Activated B cell treated with CpG ODN at 0.5 μM for 24 hours (primary cell): ENCODE measurements around the gene MPI. TPM values are rescaled to one million over a fixed set of nuclear protein-coding genes. Genes with fewer than 3 reads are reported as not detected.

Source experiments
- ATAC-seq: fragments of 200-7000 bp; cut with Tn5 transposase; one replicate; pipeline ENCODE4 v1.10.0; 2021; ENCODE audit warnings: low read depth, mild to moderate bottlenecking, moderate library complexity
- CTCF ChIA-PET: fragments of 350-600 bp; sonication (Branson Sonifier 250); formaldehyde crosslinking; loops from one replicate; lab custom pipeline; 2021; ENCODE audit warnings: antibody characterized with exemption; lab: Charles Lee
- POLR2A ChIA-PET: fragments of 350-600 bp; sonication (Branson Sonifier 250); formaldehyde crosslinking; loops from one replicate; lab custom pipeline; 2021; ENCODE audit warnings: antibody characterized with exemption; lab: Charles Lee
- DNase-seq: peaks from one replicate; pipeline ENCODE4 v3.0.0; 2022
- H3K27ac Mint-ChIP-seq: one replicate; pipeline ENCODE4 v1.8.0; 2020; ENCODE audit warnings: mixed read lengths
- H3K27me3 Mint-ChIP-seq: one replicate; pipeline ENCODE4 v1.8.0; 2021; ENCODE audit warnings: mixed read lengths
- H3K36me3 Mint-ChIP-seq: one replicate; pipeline ENCODE4 v1.8.0; 2021; ENCODE audit warnings: low read depth, mixed read lengths
- H3K4me1 Mint-ChIP-seq: one replicate; pipeline ENCODE4 v1.8.0; 2021; ENCODE audit warnings: mixed read lengths
- H3K4me3 Mint-ChIP-seq: one replicate; pipeline ENCODE4 v1.8.0; 2020; ENCODE audit warnings: mild to moderate bottlenecking, mixed read lengths
- H3K9me3 Mint-ChIP-seq: one replicate; pipeline ENCODE4 v1.8.0; 2020; ENCODE audit warnings: mixed read lengths
- CTCF ChIP-seq: fragments of 200-600 bp; IDR thresholded peaks from one replicate; pipeline ENCODE4 v1.8.0; 2022; ENCODE audit warnings: antibody characterized with exemption, mild to moderate bottlenecking
- intact Hi-C: fragments of 100-400 bp; cut with micrococcal nuclease; formaldehyde crosslinking; loops from one replicate; pipeline ENCODE4 v1.15.1; 2024
- total RNA-seq: library from RNA; stranded (reverse); gene quantifications from 2 replicates; pipeline ENCODE4 v1.2.3, GENCODE V29; 2022

Gene MPI
- total RNA-seq, 1 donor from 2014 or later = 33.1 TPM

DNA sequence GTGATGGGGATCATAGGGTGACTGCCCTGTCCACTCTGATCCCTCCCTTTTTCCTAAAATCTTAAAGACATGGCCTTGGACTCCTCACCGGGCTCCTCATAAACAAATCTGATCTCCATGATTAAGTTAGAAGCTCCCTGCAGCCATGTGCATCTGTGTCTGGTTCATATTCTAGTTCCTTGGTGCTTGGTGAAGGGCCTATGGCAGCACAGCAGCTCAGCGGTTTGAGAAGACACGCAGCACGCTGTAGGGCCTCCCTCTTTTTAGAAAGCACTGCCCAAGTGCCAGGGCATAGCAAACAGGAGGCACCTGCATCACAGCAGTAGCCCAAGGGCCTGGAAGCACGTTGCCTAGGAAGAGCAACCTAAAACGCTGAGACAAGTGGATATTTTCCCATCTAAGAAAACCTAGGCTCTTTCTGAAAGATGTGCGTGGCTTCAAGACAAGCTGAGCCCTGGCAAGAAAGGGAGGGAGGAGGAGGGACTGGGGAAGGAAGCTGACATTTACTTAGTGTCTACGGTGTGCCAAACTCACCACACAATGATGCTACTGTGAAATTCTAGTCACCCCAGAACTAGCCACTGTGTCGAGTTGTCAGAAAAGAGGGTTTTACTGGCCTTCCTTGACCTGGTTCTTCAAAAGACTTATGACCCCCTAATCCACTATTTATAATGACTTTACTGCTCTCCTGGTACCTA is 32.0 kb upstream of the MPI start:
- ChIA-PET POLR2A (interaction anchor here (0.5 to 4.9 kb wide), 11 partner anchors 12 to 149 kb away, joined by 3 to 42 read pairs (median 6); partner anchors contain the start of genes COX5A, MPI, SCAMP2 and ULK3), CTCF (interaction anchor here (1.3 to 3.9 kb wide), 2 partner anchors 12 to 43 kb away, joined by 6 to 22 read pairs; no protein-coding TSS in a partner anchor)
- intact Hi-C loops = loop anchor here (1.0 to 2.0 kb wide), 2 partner anchors 12 to 15 kb away; partner anchors contain the start of gene ULK3
- Mint-ChIP-seq H3K9me3 (no peaks in the 10 kb centered on the region), H3K4me1 (peaks cover 52% of the 10 kb centered on the region), H3K4me3 (peak overlapping the region; percentile 44), H3K27me3 (no peaks in the 10 kb centered on the region), H3K36me3 (peaks cover 25% of the 10 kb centered on the region), H3K27ac (peak overlapping the region; percentile 83)
- DNase-seq (no peak), ATAC-seq (peak; percentile 35)
- no peak for TF ChIP-seq CTCF

GRCh38 chr15:74858369-74858740 is 31.5 kb upstream of the MPI start:
- peak overlapping the region; percentile 83 for H3K27ac Mint-ChIP-seq
- ChIA-PET POLR2A (interaction anchor here (0.5 to 4.9 kb wide), 11 partner anchors 11 to 211 kb away, joined by 3 to 42 read pairs (median 6); partner anchors contain the start of genes COX5A, MPI, SCAMP2 and ULK3), CTCF (interaction anchor here (1.3 to 3.9 kb wide), 2 partner anchors 12 to 43 kb away, joined by 6 to 22 read pairs; no protein-coding TSS in a partner anchor)
- TF ChIP-seq CTCF = no peak
- peaks cover 51% of the 10 kb centered on the region for H3K4me1 Mint-ChIP-seq
- H3K27me3 Mint-ChIP-seq = no peaks in the 10 kb centered on the region
- H3K9me3 Mint-ChIP-seq = no peaks in the 10 kb centered on the region
- no peak for ATAC-seq
- peak overlapping the region; percentile 38 for H3K4me3 Mint-ChIP-seq
- H3K36me3 Mint-ChIP-seq = peaks cover 20% of the 10 kb centered on the region
- intact Hi-C loops = no loop called here
- no peak for DNase-seq

GRCh38 chr15:74863239-74864056 is 26.4 kb upstream of the MPI start:
- peaks cover 36% of the 10 kb centered on the region for H3K36me3 Mint-ChIP-seq
- H3K9me3 Mint-ChIP-seq = no peaks in the 10 kb centered on the region
- H3K4me3 Mint-ChIP-seq = no peak overlapping the region
- intact Hi-C loops = no loop called here
- POLR2A ChIA-PET = interaction anchor here (0.7 kb wide), 1 partner anchor 54 kb away, joined by 3 read pairs; no protein-coding TSS in a partner anchor
- TF ChIP-seq CTCF = no peak
- ATAC-seq (no peak), DNase-seq (no peak)
- CTCF ChIA-PET = interaction anchor here (1.2 kb wide), 1 partner anchor 38 kb away, joined by 3 read pairs; no protein-coding TSS in a partner anchor
- H3K27ac Mint-ChIP-seq = peak overlapping the region; percentile 33
- H3K4me1 Mint-ChIP-seq = peaks cover 61% of the 10 kb centered on the region
- H3K27me3 Mint-ChIP-seq = no peaks in the 10 kb centered on the region

DNA sequence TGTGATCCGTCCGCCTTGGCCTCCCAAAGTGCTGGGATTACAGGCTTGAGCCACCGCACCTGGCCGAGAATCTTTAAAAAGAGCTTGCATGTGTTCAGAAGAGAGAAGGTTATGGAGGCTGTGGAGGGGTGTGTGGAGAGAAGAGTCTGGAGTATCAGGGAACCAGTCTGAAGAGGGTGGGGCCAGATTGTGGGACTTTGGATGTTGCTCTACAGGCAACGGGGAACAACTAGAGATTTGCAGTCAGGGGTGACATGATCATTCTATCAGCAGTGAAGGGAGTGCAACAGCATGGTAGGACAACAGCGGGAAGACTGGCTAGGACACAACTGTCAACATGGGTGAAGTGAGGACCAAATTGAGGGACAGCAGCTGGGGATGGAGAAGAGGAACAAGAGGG is 25.5 kb upstream of the MPI start:
- ChIA-PET POLR2A (interaction anchor here (0.7 kb wide), 1 partner anchor 32 kb away, joined by 13 read pairs; no protein-coding TSS in a partner anchor), CTCF (interaction anchor here (1.2 kb wide), 1 partner anchor 37 kb away, joined by 3 read pairs; no protein-coding TSS in a partner anchor)
- ATAC-seq (no peak), DNase-seq (no peak)
- no peak for TF ChIP-seq CTCF
- Mint-ChIP-seq H3K36me3 (peaks cover 39% of the 10 kb centered on the region), H3K9me3 (no peaks in the 10 kb centered on the region), H3K27ac (no peak overlapping the region), H3K4me1 (peaks cover 59% of the 10 kb centered on the region), H3K27me3 (no peaks in the 10 kb centered on the region), H3K4me3 (no peak overlapping the region)
- intact Hi-C loops = no loop called here
